Neutrophil (primary cell): ENCODE data around the gene CTNNBL1.

Experiments used
- H3K27ac ChIP-seq: fragments of 200-600 bp; sonication (generic); 2 replicates; pipeline ENCODE4 v1.5.1; 2016; ENCODE audit warnings: mild to moderate bottlenecking, moderate library complexity
- H3K27me3 ChIP-seq: fragments of 200-600 bp; sonication (generic); 2 replicates; pipeline ENCODE4 v1.6.0; 2016; ENCODE audit warnings: mild to moderate bottlenecking
- H3K36me3 ChIP-seq: fragments of 200-600 bp; sonication (generic); 2 replicates; pipeline ENCODE4 v1.5.1; 2017
- H3K4me1 ChIP-seq, 2 experiments: fragments of 200-600 bp in 1 of 2; sonication (generic) in 1 of 2; 1 replicate in 1 of 2; 2 replicates in 1 of 2; pipeline versions ENCODE4 v1.5.1 to v1.6.1; 2013 to 2016; ENCODE audit warnings: low read depth in 1 of 2, low read length in 1 of 2, mild to moderate bottlenecking in 1 of 2, moderate library complexity in 1 of 2; ENCODE audit not compliant: control insufficient read depth in 1 of 2, insufficient read depth in 1 of 2
- H3K4me3 ChIP-seq, 2 experiments: fragments of 200-600 bp in 1 of 2; sonication (generic) in 1 of 2; 1 replicate in 1 of 2; 2 replicates in 1 of 2; pipeline ENCODE4 v1.5.1; 2013 to 2016; ENCODE audit warnings: low read depth in 1 of 2, low read length in 1 of 2, mild to moderate bottlenecking in 1 of 2, moderate library complexity in 1 of 2
- H3K9me3 ChIP-seq: fragments of 200-600 bp; sonication (generic); 2 replicates; pipeline ENCODE4 v1.5.1; 2016
- CTCF ChIP-seq: fragments of 200-600 bp; sonication (generic); IDR thresholded peaks from 2 replicates; pipeline ENCODE4 v1.5.1; 2016; ENCODE audit warnings: antibody characterized with exemption

Gene CTNNBL1

GRCh38 chr20:37727957-37728634 is 34.3 kb downstream of the CTNNBL1 start:
- Histone ChIP-seq H3K4me1 (no peaks in the 10 kb centered on the region), H3K36me3 (peaks cover 3% of the 10 kb centered on the region), H3K27ac (no peak overlapping the region), H3K27me3 (no peaks in the 10 kb centered on the region), H3K4me3 (no peak overlapping the region), H3K9me3 (no peaks in the 10 kb centered on the region)
- TF ChIP-seq CTCF = no peak

DNA sequence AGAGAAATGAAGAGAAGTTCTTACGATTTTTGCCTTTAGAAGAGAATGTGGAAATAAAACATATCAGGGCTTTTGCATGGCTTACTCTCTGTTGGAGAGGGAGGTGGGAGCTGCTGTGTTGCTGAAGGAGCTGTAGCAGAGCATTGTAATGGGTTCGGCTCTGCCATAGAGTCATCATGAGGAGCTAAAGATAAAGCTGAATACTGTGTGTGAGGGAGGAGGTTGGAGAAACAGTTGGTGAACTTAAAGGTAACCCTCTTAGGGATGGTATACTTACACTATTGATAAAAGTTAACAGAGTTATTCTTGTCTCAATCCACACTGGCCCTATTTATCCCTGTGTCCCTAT is 34.8 kb downstream of the CTNNBL1 start:
- TF ChIP-seq CTCF = no peak
- Histone ChIP-seq H3K27ac (no peak overlapping the region), H3K9me3 (no peaks in the 10 kb centered on the region), H3K27me3 (no peaks in the 10 kb centered on the region), H3K4me1 (no peaks in the 10 kb centered on the region), H3K36me3 (peaks cover 8% of the 10 kb centered on the region), H3K4me3 (no peak overlapping the region)

DNA sequence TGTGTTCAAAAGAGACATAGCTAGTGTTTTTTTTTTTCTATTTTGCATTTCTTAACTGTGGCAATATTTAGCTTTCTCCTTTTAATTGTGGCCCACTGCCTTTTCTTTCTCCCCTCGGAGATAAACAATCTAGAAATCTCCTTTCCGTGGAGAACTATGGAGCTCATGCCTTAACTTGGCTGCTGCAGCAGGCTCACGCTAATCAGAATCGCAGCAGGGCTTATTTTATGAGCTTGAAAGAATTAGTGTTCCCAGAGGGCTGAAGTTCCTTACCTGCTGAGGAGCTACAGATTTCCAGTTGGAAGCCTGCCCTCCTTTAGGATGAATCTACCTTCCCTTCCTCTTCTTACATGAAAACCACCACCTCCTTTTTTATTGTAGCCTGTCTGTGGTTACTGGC is 35.6 kb downstream of the CTNNBL1 start:
- H3K36me3 ChIP-seq = peaks cover 15% of the 10 kb centered on the region
- TF ChIP-seq CTCF = no peak
- no peak overlapping the region for H3K27ac ChIP-seq
- no peaks in the 10 kb centered on the region for H3K4me1 ChIP-seq
- H3K27me3 ChIP-seq = no peaks in the 10 kb centered on the region
- H3K4me3 ChIP-seq = no peak overlapping the region
- no peaks in the 10 kb centered on the region for H3K9me3 ChIP-seq

- no peak overlapping the region for H3K4me3 ChIP-seq
- no peaks in the 10 kb centered on the region for H3K27me3 ChIP-seq
- no peak overlapping the region for H3K27ac ChIP-seq
- H3K9me3 ChIP-seq = no peaks in the 10 kb centered on the region
- H3K36me3 ChIP-seq = peaks cover 20% of the 10 kb centered on the region
- no peaks in the 10 kb centered on the region for H3K4me1 ChIP-seq
- TF ChIP-seq CTCF = no peak
Observed at GRCh38 chr20:37729909-37730308, 36.1 kb downstream of the CTNNBL1 start.

DNA sequence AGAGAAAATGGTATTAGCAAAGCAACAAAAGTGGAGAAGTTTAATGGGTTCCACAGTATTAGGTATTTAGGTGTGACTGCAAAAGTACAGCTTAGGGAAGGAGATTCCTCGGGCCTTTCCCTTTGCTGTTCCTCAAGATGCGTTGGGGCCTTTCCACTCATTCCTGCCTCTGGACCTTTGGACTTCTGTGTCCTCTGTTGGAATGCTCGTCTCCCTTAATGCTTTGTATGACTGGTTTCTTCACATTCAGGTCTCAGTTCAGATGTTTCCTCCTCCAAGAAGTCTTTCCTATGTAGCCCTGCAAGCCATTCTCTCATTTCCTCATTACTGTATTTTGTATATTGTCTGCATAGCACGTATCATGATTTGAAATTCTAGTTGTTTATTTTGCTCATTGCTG is 39.6 kb downstream of the CTNNBL1 start:
- no peak overlapping the region for H3K4me3 ChIP-seq
- H3K27me3 ChIP-seq = no peaks in the 10 kb centered on the region
- H3K9me3 ChIP-seq = no peaks in the 10 kb centered on the region
- H3K27ac ChIP-seq = no peak overlapping the region
- no peaks in the 10 kb centered on the region for H3K4me1 ChIP-seq
- TF ChIP-seq CTCF = no peak
- peaks cover 44% of the 10 kb centered on the region for H3K36me3 ChIP-seq
